HepG2 (cell line): ENCODE data around the gene MICALL2. TPM values are rescaled to one million over a fixed set of nuclear protein-coding genes. Genes with fewer than 3 reads are reported as not detected.
A peak's percentile ranks its signal among the peaks of the same experiment; 100 is the strongest.

Source experiments
- ELF4 ChIP-seq: sonication (generic); formaldehyde crosslinking; IDR thresholded peaks from 2 replicates; pipeline ENCODE4 v1.5.0; 2020; ENCODE audit warnings: missing genetic modification reagents, mild to moderate bottlenecking, moderate library complexity, borderline replicate concordance
- HNRNPL ChIP-seq: fragments of 200-400 bp; formaldehyde crosslinking; IDR thresholded peaks from 2 replicates; pipeline ENCODE4 v1.6.1; 2017; ENCODE audit warnings: mild to moderate bottlenecking, low read depth, low read length
- HNRNPLL ChIP-seq: fragments of 200-400 bp; formaldehyde crosslinking; IDR thresholded peaks from 2 replicates; pipeline ENCODE4 v1.6.1; 2017; ENCODE audit warnings: mild to moderate bottlenecking, low read depth, low read length; ENCODE audit not compliant: poor library complexity, severe bottlenecking
- TAF15 ChIP-seq: fragments of 200-400 bp; formaldehyde crosslinking; IDR thresholded peaks from one replicate; pipeline ENCODE4 v1.6.1; 2018; ENCODE audit warnings: mild to moderate bottlenecking, low read depth, low read length; ENCODE audit not compliant: poor library complexity, severe bottlenecking
- TBX3 ChIP-seq: fragments of 450-650 bp; IDR thresholded peaks from 2 replicates; pipeline ENCODE4 v1.6.1; 2017; ENCODE audit warnings: antibody characterized with exemption, mild to moderate bottlenecking, inconsistent platforms, borderline replicate concordance
- ZNF180 ChIP-seq: sonication (generic); formaldehyde crosslinking; IDR thresholded peaks from 2 replicates; pipeline ENCODE4 v1.4.0; 2020; ENCODE audit warnings: low read depth, missing genetic modification reagents, borderline replicate concordance
- ZNF230 ChIP-seq: sonication (generic); formaldehyde crosslinking; IDR thresholded peaks from 2 replicates; pipeline ENCODE4 v1.4.0; 2020; ENCODE audit warnings: mild to moderate bottlenecking, missing genetic modification reagents
- polyA plus RNA-seq, 8 experiments: library from polyadenylated mRNA; depleted of rRNA in 3 of 8; stranded (reverse) in 7 of 8; unstranded in 1 of 8; fragments of >200 nt; fragmentation: Illumina TruSeq in 4 of 8; extraction: Trizol in 4 of 8; gene quantifications; 2 replicates each; pipeline versions ENCODE4 v1.2.1 to v1.2.3, GENCODE V29; 2011 to 2016; ENCODE audit warnings: low read depth in 4 of 8, missing spikeins in 1 of 8, mixed read lengths in 1 of 8; ENCODE audit not compliant: insufficient read depth in 1 of 8
- total RNA-seq, 5 experiments: library from RNA; depleted of rRNA; stranded (reverse); fragments of >200 nt; fragmentation: Illumina TruSeq; extraction: Trizol; gene quantifications; 2 replicates each; pipeline ENCODE4 v1.2.3, GENCODE V29; 2016; ENCODE audit warnings: low read depth in 1 of 5
- TF ChIP-seq, protein P1 (sequence below): conservative IDR thresholded peaks from 2 replicates; pipeline ENCODE4 v1.6.1; 2018; ENCODE audit warnings: missing genetic modification reagents
- TF ChIP-seq, protein P2 (sequence below): IDR thresholded peaks from 2 replicates; pipeline ENCODE4 v1.6.1; 2016; ENCODE audit warnings: control low read depth

The MICALL2 gene
- total and polyA plus RNA-seq, 2 of the 13 experiments (the other 11 are each of a cell fraction or from before 2014, with no cell fraction given) = 5.8 to 12.4 TPM

DNA sequence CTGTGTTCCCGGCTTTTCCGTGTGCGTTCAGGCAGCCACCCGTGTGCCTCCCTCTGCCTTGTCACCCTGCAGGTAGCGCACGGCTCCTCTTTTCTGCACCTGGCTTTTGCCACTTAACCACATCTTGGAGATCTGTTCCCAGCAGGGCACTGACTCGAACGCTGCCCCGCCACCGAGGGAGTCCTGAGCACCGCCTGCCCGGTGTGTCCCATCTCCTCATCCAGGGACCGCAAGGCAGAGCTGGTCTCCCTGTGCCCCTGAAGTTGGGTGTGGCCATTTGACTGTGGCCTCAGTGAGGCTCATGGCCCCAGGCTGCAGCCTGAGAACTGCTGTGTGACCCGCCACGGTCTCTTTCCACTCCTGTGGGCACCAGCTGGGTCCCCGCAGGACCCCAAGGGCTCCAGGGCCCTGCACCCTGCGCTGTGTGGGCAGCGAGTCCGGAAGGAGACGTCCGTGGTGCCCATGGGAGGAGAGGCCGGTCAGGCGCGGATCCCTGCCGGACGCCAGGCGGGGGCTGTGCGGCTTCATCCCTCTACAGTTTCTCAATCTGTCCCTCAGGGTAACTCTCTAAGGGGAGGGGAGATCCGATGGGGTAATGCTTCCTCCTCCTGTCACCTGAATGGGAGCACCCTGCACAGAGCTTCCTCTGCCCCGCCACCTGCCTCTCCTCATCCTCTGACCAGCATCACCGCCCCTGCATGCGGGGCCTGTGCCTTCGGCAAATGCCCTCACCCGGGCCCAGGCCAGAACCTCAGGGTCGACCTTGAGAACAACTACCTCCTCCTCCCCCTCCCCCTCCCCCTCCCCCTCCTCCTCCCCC, 46.7 kb upstream of the MICALL2 start (continued):
- TF ChIP-seq, protein P1, sequence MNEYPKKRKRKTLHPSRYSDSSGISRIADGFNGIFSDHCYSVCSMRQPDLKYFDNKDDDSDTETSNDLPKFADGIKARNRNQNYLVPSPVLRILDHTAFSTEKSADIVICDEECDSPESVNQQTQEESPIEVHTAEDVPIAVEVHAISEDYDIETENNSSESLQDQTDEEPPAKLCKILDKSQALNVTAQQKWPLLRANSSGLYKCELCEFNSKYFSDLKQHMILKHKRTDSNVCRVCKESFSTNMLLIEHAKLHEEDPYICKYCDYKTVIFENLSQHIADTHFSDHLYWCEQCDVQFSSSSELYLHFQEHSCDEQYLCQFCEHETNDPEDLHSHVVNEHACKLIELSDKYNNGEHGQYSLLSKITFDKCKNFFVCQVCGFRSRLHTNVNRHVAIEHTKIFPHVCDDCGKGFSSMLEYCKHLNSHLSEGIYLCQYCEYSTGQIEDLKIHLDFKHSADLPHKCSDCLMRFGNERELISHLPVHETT (CRISPR knock-in tag) = no peak
- TF ChIP-seq ZNF230 = no peak
- no peak for TF ChIP-seq ZNF180 (CRISPR knock-in tag)
- TF ChIP-seq HNRNPLL = peak; percentile 32
- TF ChIP-seq TBX3 = no peak
- TF ChIP-seq TAF15 = no peak
- TF ChIP-seq HNRNPL = peak; percentile 76
- TF ChIP-seq, protein P2, sequence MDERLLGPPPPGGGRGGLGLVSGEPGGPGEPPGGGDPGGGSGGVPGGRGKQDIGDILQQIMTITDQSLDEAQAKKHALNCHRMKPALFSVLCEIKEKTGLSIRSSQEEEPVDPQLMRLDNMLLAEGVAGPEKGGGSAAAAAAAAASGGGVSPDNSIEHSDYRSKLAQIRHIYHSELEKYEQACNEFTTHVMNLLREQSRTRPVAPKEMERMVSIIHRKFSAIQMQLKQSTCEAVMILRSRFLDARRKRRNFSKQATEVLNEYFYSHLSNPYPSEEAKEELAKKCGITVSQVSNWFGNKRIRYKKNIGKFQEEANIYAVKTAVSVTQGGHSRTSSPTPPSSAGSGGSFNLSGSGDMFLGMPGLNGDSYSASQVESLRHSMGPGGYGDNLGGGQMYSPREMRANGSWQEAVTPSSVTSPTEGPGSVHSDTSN (CRISPR knock-in tag) = no peak
- no peak for TF ChIP-seq ELF4 (CRISPR knock-in tag)
